Stimulated activated CD8-positive, alpha-beta memory T cell treated with anti-CD3 and anti-CD28 coated beads, Interleukin-12 subunit alpha, Interleukin-12 subunit beta, amount 100 ng/mL, for 24 hours (primary cell): Measurements from ENCODE around the gene CDC37L1.

Experiments used
- DNase-seq: peaks from one replicate; pipeline ENCODE4 v3.0.0-alpha.2; 2020; ENCODE audit errors: extremely low read depth

Gene CDC37L1

DNA sequence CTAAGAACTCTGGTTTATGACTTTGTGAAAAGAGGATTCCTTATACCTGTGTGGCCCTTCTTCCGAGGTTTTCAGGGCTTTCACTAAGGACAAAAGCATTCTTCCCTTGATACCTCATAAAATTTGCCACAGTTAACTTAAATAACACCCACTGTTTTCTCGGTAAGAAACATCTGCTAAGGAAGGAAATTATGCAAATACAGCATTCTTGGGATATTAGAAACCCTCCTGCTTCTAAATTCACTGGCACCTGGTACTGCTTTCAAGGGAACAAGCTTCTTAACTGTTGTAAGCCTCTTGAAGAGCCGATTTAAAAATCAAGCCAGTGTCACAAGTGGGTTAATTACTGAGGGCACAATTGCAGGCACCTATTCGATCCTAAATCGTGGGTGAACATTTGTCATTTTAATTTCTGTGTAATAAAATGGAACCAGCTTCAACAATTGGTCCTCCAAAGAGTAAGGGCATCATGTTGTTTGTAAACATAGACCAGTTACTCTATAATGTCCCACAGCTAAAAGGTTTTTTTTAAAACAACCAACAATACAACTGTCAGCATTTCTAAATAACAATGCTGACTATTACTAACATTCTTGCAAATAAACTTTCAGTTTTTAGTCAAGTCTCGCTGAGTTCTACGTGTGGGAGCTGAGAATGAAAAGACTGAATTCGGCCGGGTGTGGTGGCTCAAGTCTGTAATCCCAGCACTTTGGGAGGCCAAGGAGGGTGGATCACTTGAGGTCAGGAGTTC, 35.1 kb downstream of the CDC37L1 start:
- DNase-seq, result no peak

DNA sequence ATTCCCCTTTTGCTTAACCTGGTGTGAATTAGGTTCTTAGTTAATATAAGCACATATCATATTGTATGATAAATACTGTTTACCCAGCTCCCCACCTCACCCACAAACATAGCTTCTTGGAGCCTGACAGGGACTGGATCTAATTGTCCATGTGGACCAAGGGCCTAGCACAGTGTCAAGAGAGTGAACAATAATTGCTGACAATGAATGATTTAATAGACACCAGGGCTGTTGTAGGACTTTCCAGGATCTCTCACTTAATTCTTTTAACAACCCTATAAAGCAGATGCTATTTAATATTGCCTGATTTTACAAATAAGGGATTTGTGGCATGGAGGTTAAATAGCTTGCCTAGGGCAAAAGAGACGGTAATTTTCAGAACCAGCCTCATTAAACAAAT, 36.8 kb downstream of the CDC37L1 start:
- no peak for DNase-seq

DNA sequence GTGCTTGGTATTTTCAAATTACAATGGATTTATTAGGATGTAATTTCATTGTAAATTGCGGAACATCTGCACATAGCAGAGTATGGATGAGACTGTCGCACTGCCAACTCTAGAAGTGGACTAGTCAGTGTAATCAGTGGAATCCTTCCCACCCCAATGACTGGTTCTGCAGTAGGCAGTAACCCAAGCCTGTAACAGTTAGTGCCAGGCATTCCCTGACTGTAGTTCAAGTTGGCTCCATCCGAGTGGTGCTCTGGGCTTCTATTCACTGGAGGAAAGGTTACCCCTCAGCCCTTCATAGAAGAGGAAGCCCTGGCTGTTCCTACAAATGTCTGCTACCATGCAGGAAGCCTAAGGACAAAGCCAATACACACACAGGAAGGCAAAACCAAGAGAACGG, 38.4 kb downstream of the CDC37L1 start:
- DNase-seq, result no peak

DNA sequence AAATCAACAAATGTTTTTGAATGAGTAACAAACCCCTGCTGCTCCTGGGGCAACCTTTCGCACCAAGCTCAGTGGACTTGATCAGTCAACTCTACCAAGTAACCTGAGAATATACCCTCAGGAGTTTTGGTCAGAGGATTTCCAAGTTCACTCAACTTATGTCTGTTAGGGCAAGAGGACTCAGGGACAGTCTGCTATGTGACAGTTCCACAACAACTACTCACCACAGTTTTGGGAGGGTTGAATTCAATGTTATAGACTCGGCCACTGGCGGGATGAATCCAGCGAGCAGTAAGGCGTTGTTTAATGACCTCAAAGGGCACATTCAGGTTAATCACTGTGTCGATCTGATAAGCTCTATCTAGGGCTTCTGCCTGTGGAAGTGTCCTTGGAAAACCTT, 39.5 kb downstream of the CDC37L1 start:
- DNase-seq, result no peak

DNA sequence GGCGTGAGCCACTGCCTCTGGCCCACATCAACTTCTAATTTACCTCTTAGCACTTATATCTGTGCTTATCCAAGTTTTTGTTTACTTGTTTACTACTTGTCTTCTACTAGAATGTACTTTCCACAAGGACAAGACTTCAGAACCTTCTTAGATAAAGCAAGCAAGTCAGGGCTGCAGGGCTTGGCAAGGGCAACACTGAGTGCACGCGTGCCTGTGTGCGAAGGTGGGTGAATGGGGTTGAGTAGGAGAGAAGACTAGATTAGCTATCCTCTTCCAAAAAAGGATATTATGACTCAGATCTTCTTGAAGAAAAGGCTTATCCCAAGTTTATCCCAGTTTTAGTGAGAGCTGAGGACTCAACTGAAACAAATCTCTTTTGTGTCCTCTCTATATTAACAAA, 42.4 kb downstream of the CDC37L1 start:
- no peak for DNase-seq

DNA sequence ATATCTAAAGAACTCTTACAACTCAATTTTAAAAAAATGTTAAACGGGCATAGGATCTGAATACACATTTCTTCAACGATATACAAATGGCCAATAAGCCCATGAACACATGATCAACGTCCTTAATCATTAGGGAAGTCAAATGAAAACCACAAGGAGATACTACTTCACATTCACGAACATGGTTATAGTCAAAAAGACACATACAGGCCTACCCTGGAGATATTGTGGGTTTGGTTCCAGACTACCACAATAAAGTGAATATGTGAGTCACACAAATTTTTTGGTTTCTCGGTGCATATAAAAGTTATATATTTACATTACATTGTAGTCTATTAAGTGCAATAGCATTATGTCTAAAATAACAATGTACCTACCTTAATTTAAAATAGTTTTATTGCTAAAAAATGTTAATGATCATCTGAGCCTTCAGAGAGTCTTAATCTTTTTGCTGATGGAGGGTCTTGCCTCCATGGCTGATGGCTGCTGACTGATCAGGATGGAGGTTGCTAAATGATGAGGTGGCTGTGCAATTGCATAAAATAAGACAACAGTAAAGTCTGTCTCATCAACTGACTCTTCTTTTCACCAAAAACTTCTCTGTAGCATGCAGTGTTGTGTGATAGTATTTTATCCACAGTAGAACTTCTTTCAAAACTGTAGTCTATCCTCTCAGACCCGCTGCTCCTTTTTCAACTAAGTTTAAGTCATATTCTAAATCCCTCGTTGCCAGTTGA, 46.5 kb downstream of the CDC37L1 start:
- DNase-seq, result no peak

DNA sequence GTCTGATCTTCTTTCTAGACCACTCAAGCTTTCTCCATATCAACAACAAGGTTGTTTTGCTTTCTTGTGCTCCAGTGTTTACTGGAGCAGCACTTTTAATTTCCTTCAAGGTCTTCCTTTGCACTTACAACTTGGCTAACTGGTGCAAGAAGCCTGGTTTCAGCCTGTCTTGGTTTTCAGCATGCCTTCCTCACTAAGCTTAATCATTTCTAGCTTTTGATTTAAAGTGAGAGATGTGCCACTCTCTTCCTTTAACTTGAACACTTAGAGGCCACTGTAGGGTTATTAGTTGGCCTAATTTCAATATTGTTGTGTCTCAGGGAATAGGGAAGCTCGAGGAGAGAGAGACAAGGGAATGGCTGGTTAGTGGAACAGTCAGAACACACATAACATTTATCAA, 48.2 kb downstream of the CDC37L1 start:
- DNase-seq, result no peak

DNA sequence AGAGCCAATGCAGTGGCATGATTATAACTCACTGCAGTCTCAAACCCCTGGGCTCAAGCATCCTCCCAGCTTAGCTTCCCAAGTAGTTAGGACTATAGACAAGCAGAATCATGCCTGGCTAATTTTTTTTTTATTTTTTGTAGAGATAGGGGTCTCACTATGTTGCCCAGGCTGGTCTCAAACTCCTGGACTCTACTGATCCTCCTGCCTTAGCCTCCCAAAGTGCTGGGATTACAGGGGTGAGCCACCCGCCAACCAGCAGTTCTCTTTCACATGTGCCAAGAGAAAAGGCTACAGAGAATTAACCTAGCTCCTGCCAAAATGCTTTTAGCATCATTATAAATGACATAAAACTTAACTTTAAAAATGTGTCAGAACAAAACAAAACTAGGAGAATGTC, 53.5 kb downstream of the CDC37L1 start:
- no peak for DNase-seq

DNA sequence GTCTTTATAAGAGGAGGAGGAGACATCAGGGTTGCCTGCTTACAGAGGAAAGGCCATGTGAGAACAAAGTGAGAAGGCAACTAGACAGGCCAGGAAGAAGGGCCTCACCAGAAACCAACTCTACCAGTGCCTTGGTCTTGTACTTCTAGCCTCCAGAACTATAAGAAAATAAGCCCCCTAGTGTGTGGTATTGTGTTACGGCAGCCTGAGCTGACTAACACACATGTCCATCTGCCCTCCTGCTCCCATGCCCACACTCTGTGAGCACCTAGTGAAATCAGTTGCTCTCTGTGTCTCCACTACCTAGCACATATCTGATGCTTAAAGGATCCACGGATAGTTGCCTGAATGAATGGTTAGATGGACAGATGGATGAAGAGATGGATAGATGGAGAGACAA, 54.8 kb downstream of the CDC37L1 start:
- no peak for DNase-seq

DNA sequence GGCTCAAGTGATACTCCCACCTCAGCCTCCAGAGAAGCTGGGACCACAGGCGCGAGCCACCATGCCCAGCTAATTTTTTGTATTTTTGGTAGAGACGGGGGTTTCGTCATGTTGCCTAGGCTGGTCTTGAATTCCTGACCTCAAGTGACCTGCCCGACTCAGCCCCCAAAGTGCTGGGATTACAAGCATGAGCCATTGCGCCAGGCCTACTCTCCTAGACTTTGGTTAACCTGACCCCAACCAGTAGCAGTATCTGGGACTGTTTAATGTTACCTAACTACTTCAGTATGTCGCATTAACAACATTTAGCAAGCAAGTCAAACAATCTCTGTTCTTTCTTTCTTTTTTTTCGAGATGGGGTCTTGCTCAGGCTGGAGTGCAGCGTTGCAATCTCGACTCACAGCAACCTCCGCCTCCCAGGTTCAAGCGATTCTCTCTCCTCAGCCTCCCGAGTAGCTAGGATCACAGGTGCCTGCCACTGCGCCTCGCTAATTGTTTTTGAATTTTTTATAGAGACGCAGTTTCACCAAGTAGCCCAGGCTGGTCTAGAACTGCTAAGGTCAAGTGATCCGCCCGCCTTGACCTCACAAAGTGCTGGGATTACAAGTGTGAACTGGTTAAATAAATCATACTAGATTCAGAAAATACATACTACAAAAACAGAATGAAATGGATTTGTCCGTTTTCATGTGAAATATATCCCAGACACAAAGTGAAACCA, 59.7 kb downstream of the CDC37L1 start:
- DNase-seq, result no peak

DNA sequence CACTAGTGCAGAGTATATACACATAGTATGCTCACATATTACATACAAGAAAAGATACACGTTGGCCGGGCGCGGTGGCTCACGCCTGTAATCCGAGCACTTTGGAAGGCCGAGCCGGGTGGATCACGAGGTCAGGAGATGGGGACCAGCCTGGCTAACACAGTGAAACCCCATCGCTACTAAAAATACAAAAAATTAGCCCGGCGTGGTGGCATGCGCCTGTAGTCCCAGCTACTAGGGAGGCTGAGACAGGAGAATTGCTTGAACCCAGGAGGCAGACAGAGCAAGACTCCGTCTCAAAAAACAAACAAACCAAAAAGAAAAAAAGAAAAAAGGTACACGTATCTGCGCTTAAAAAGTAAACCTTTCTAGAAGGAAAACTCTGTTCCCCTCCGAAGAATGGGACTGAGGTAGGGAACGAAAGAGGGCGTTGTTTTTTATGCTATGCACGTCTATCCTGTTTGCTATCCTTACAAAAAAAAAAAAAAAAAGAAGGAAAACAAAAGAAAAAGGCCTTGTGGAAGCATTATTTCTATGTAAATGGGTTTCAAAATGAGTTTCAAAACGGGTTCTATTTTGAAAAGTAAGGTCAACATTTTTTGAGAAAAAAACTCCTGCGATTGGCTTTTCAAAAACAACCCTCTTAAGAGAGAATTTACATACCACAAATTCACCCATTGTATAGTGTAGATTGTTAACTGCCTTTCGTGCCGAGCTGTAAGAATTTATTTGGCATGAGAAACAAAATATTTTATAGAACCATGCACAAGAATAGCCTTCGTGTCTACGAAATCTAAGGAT, 60.4 kb downstream of the CDC37L1 start:
- DNase-seq, result no peak

DNA sequence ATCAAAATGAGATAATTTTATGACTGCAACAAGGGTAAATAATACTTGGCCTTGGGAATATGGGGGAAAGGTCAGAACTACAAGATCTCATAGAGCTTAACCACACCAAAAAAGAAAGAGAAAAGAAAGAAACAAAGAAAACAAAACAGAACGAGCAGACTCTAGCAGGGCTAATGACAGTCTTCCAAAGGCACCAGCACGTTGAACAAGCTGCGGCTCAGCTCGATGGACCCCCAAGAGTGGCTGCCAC, 60.9 kb downstream of the CDC37L1 start:
- no peak for DNase-seq

DNA sequence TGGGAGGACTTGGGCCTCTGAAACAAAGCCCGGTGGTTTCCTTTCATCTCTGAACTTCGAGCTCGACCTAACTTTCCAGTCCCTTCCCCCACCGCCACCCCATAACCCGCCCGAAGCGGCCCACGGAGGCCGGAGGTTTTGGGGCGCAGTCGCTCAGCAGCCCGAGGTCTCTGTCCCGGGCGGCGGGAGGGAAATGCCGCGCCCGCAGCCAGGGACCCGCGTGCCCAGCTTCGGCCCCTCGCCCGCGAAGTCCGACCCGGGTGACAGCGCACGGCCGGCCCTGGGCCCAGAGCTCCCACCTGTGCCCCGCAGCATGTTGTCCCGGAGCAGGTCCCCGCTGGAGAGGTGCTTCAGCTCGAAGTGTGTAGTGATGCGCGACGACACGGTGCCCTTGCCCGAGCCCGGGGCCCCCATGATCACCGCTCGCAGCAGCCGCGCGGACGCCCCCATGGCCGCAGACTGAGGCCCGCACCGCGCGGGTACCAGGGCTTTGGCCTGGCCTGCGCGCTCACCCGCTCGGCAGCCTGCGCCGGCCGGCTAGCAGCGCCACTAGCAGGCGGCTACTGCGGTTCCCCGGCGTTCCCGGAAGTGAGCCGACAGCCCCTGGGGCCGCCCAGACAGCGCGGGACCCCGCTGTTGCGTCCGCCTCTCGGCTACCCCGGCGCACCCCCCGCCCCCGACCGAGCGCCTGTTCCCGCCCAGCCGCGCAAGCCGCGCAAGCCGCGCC, 61.4 kb downstream of the CDC37L1 start, which contains the start of gene AK3:
Gene AK3 (minus strand): TSS at position 565 of the 727 bp plus-strand sequence. CDS start 115 bp downstream, at position 450.
- peak; percentile 76 for DNase-seq

DNA sequence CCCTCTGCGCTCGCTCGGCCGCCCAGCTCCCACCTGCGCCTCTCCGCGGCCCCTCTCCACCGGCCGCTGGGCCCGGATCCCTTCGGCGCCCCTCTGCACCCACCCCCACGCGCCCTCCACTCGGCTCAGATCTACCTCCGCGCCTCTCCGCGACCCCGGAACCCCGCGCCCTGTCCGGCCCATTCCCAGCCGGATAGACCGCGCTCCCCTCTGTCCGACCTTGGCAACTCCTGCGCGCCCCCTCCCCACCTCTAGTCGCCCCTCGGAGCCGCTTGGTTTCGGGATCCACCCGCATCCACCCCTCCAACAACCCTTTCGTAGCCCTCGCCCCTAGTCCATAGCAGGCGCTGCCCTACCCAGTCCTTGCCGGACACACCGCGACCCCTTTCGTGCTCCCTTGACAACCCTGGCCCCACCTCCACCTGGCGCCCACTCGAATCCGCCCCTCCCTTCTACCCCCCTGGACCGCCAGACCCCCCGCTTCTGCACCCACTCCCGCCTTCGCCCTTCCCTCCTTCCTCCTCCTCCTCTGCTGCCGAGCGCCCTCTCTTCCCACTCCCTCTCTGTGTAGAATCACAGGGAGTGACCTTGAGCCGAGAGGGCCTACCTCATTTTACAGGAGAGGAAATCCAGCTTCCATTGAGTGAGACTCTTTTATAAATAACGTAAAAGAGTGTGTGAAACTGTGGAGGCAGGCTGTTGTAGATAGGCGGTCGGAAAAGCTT, 62.2 kb downstream of the CDC37L1 start:
- no peak for DNase-seq

DNA sequence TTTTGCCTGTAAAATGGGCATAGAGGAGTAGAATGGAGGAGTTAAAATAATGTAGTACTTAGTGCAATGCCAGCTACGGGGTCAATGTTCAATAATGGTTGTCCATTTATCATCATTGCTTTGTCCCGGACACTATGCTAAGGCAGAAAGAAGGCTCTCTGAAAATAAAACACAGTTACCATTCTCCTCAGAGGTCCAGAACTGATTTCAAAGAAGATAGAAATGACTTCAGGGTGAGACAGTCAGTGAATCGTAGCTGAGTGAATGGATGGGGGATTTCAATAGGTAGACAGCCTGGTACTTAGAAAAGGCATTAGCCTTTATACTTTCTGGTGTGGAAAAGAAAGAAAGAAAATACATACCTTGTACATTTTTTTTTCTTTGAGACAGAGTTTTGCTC, 62.9 kb downstream of the CDC37L1 start:
- no peak for DNase-seq

DNA sequence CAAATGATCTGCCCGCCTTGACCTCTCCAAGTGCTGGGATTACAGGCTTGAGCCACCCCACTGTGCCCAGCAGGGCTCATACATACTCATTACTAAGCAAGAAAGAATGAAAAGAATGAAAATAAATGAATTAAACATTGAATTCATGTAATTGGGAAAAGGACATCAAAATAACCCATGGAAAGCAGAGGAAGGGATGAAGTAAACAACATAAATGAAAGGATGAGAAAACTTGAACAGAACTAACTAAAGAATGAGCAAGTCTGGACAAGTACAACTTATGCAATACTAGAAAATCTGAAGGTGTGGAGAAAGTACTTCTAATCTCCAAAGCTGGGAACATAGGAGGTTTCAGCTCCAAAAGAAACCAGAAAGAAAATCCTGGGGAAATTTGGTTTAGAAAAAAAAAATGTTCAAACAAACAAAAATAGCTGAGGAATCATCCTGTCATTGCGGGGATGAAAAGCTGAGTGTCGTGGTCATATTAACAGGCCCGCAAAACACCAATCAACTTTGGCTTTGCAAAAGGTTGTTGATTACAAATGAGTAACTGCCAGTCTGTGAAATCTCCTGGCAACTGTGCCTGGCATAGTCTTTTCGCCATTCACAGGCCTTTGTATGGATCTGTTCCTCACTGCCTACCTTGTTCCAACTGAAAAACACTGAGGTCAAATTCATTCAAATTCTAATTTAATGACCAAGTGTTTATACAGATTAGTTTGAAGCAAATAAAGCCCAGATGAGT, 63.9 kb downstream of the CDC37L1 start:
- no peak for DNase-seq

DNA sequence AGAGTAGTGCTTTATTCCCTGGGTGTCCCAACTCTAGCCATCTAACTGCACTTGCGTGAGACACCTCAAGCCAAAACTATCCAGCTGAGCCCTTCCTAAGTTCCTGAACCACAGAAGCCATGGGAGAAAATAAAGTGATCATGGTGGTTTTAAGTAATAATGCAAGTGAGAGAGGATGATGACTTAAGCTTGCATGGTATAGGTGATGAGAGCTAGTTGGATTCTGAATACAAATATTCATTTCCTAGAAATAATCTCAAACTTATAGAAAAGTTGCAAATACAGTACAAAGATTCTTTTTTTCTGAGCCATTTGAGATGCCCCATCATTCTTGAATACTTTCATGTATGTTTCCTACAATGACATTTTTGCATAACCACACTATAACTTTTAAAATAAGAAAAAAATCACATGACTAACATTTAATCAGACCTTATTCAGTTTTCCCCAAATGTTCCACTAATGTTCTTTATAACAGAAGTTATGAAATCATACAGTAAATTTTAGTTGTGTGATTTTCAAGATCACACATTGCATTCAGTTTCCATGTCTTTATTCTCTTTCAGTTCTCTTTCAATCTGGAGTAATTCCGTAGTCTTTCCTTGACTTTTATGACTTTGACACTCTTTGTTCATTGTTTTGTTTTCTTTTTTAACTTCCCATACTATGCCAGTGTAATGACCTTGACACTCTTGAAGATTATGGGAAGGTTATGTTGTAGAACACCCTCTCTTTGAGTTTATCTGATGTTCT, 67.1 kb downstream of the CDC37L1 start:
- no peak for DNase-seq

DNA sequence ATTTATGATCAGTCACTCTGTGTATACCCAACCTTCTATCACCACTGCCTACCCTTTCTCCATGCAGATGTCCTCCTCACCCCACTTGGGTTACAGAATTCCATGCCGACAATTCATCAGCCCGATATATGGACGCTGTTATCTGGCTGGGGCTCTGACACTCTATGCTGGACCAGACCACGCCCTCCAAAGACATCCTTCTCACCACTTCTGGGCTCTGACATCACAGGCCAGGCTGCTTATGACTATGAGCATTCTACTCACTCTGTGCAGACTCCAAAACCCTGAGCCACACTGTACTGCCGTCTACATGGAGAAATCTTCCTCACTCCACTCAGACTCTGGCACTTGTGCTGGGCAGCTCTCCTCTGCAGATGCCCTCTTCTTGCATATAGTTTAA, 69.2 kb downstream of the CDC37L1 start:
- no peak for DNase-seq

DNA sequence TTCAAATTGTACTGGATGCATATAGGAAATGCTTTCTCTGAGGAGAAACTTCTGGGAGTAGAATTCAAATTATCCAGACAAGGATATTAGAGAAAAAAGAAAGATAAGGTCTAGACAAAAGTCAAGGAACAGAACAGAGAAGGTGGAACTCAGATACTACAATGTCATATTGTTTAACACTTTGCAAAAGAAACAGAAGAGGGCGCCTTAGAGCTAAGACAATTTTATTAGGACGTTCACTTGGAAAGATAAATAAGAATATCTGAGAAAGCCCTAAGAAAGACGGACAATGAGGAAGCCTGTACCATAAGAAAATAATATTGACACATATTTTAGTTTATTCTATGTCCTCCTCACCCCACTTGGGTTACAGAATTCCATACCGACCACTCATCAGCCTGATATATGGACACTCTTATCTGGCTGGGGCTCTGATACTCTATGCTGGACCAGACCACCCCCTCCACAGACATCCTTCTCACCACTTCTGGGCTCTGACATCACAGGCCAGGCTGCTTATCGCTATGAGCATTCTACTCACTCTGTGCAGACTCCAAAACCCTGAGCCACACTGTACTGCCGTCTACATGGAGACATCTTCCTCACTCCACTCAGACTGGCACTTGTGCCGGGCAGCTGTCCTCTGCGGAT, 70.8 kb downstream of the CDC37L1 start:
- DNase-seq, result no peak
